HL-60 (cell line): ENCODE results near the gene RAB1A.

Experiments
- CTCF ChIP-seq: IDR thresholded peaks from one replicate; pipeline ENCODE4 v1.5.1; 2011; ENCODE audit warnings: low read length, control low read depth, inconsistent platforms; ENCODE audit not compliant: insufficient read depth
- POLR2AphosphoS5 ChIP-seq: IDR thresholded peaks from 2 replicates; pipeline ENCODE4 v1.6.1; 2012; ENCODE audit warnings: low read depth
- REST ChIP-seq: IDR thresholded peaks from 2 replicates; pipeline ENCODE4 v1.6.1; 2012; ENCODE audit warnings: low read depth; ENCODE audit not compliant: insufficient replicate concordance
- SPI1 ChIP-seq: IDR thresholded peaks from 2 replicates; pipeline ENCODE4 v1.6.1; 2012; ENCODE audit warnings: low read depth, mild to moderate bottlenecking, borderline replicate concordance

- TF ChIP-seq POLR2AphosphoS5, result no peak
- no peak for TF ChIP-seq CTCF
- no peak for TF ChIP-seq SPI1
- no peak for TF ChIP-seq REST
Observed at GRCh38 chr2:65057054-65057375, 72.9 kb downstream of the RAB1A start.
